Upper lobe of left lung (tissue), 6 donors: Measurements from ENCODE around the gene SUPT3H. TPM values are rescaled to one million over a fixed set of nuclear protein-coding genes. Genes with fewer than 3 reads are reported as not detected.

Experiments used
- ATAC-seq, 2 donors: fragments of 200-7000 bp; cut with Tn5 transposase; one replicate each; pipeline ENCODE4 v1.9.1; 2022; ENCODE audit warnings: mild to moderate bottlenecking in 2 of 2, moderate library complexity in 2 of 2; ENCODE audit not compliant: low FRiP score in 2 of 2
- DNase-seq, 2 donors: peaks; one replicate each; pipeline ENCODE4 v3.0.0-alpha.2; 2019 to 2020
- H3K27ac ChIP-seq, 4 donors: fragments of 200-600 bp; sonication (generic); one replicate each; pipeline ENCODE4 v1.5.1; 2016 to 2019
- H3K27me3 ChIP-seq, 4 donors: fragments of 200-600 bp; sonication (generic); one replicate each; pipeline ENCODE4 v1.5.1; 2017 to 2019
- H3K36me3 ChIP-seq, 4 donors: fragments of 200-600 bp; sonication (generic); one replicate each; pipeline ENCODE4 v1.5.1; 2016 to 2019
- H3K4me1 ChIP-seq, 4 donors: fragments of 200-600 bp; sonication (generic); one replicate each; pipeline ENCODE4 v1.5.1; 2018 to 2019
- H3K4me3 ChIP-seq, 4 donors: fragments of 200-600 bp; sonication (generic); one replicate each; pipeline ENCODE4 v1.5.1; 2017 to 2019; ENCODE audit warnings: mild to moderate bottlenecking in 2 of 4, moderate library complexity in 1 of 4
- H3K9me3 ChIP-seq, 4 donors: fragments of 200-600 bp; sonication (generic); one replicate each; pipeline ENCODE4 v1.5.1; 2018 to 2019
- CTCF ChIP-seq, 6 experiments: fragments of 450-650 bp in 4 of 6; fragments of 200-600 bp in 2 of 6; sonication (generic) in 2 of 6; IDR thresholded peaks; one replicate each; pipeline ENCODE4 v1.5.1; 2016 to 2019; ENCODE audit warnings: antibody characterized with exemption in 6 of 6
- EP300 ChIP-seq, 4 donors: sonication (generic); formaldehyde crosslinking; IDR thresholded peaks; one replicate each; pipeline ENCODE4 v1.5.1; 2017; ENCODE audit warnings: antibody characterized with exemption in 4 of 4, control low read depth in 2 of 4
- POLR2A ChIP-seq, 4 donors: fragments of 450-650 bp; IDR thresholded peaks; one replicate each; pipeline ENCODE4 v1.5.1; 2016 to 2017; ENCODE audit warnings: antibody characterized with exemption in 4 of 4, mild to moderate bottlenecking in 2 of 4
- POLR2AphosphoS5 ChIP-seq, 2 donors: sonication (generic); formaldehyde crosslinking; IDR thresholded peaks; one replicate each; pipeline ENCODE4 v1.5.1; 2017; ENCODE audit warnings: antibody characterized with exemption in 2 of 2
- WGBS, 2 donors: methylation state at CpG; one replicate each; pipeline ENCODE4 v1.1.5; 2017 to 2018; 5-methylcytosine and 5-hydroxymethylcytosine counted together
- total RNA-seq, 6 donors: library from RNA; depleted of rRNA in 4 of 6; stranded (reverse); fragments of >200 nt in 4 of 6; gene quantifications; one replicate each; pipeline versions ENCODE4 v1.1.0 to v1.2.1, GENCODE V29; 2016 to 2021
- donor health status: DM: no; HTN: no; CAD: no; lungs with moderate emphysema.
- donor health status: DM: no; HTN: yes; CAD: no; lungs with severe emphysema.

The SUPT3H gene
- total RNA-seq, 6 donors from 2014 or later = 6.4 to 45.1 (median 8.9) TPM

- TF ChIP-seq POLR2A (IDR thresholded peaks at IDR 0.05) = no peak
- TF ChIP-seq EP300 (IDR thresholded peaks at IDR 0.05) = no peak
- TF ChIP-seq POLR2AphosphoS5 (IDR thresholded peaks at IDR 0.05) = no peak
- TF ChIP-seq CTCF (IDR thresholded peaks at IDR 0.05) = no peak
- H3K4me1 ChIP-seq = no peaks in the 10 kb centered on the region
- WGBS, 2 donors = 100% methylated on average over 1 of the region's 1 CpG
Observed at GRCh38 chr6:45222380-45222779, 155.4 kb downstream of the SUPT3H start.

GRCh38 chr6:45215759-45216158 is 162.0 kb downstream of the SUPT3H start:
- no peaks in the 10 kb centered on the region for H3K36me3 ChIP-seq
- 100% methylated on average over 1 of the region's 1 CpG for WGBS, 2 donors
- TF ChIP-seq CTCF (IDR thresholded peaks at IDR 0.05) (no peak), POLR2AphosphoS5 (IDR thresholded peaks at IDR 0.05) (no peak), POLR2A (IDR thresholded peaks at IDR 0.05) (no peak), EP300 (IDR thresholded peaks at IDR 0.05) (no peak)
- ATAC-seq = no peak
- H3K4me3 ChIP-seq = no peak overlapping the region
- no peak overlapping the region for H3K27ac ChIP-seq
- DNase-seq = no peak
- no peaks in the 10 kb centered on the region for H3K4me1 ChIP-seq
- H3K27me3 ChIP-seq = no peaks in the 10 kb centered on the region
- H3K9me3 ChIP-seq = peaks cover 0 to 6% (median 1%) of the 10 kb centered on the region in 4 donors

More at GRCh38 chr6:45222380-45222779, 155.4 kb downstream of the SUPT3H start:
- H3K9me3 ChIP-seq = no peaks in the 10 kb centered on the region
- H3K27ac ChIP-seq = no peak overlapping the region
- DNase-seq (no peak), ATAC-seq (no peak)
- no peaks in the 10 kb centered on the region for H3K36me3 ChIP-seq
- no peaks in the 10 kb centered on the region for H3K27me3 ChIP-seq
- no peak overlapping the region for H3K4me3 ChIP-seq

- H3K4me3 ChIP-seq = no peak overlapping the region
- peaks cover 0 to 13% (median 1%) of the 10 kb centered on the region in 4 donors for H3K9me3 ChIP-seq
- TF ChIP-seq EP300 (IDR thresholded peaks at IDR 0.05) (no peak), POLR2A (IDR thresholded peaks at IDR 0.05) (no peak), POLR2AphosphoS5 (IDR thresholded peaks at IDR 0.05) (no peak), CTCF (IDR thresholded peaks at IDR 0.05) (no peak)
- ATAC-seq = no peak
- no peaks in the 10 kb centered on the region for H3K36me3 ChIP-seq
- H3K4me1 ChIP-seq = no peaks in the 10 kb centered on the region
- no peaks in the 10 kb centered on the region for H3K27me3 ChIP-seq
- H3K27ac ChIP-seq = no peak overlapping the region
- 57 to 63% methylated on average over 3 of the region's 3 CpGs for WGBS, 2 donors
- DNase-seq = no peak
Observed at GRCh38 chr6:45212976-45213375, 164.8 kb downstream of the SUPT3H start.

GRCh38 chr6:45209762-45210161 is 168.0 kb downstream of the SUPT3H start:
- Histone ChIP-seq H3K4me3 (no peak overlapping the region), H3K9me3 (peaks cover 0 to 10% (median 0%) of the 10 kb centered on the region in 4 donors), H3K27ac (no peak overlapping the region), H3K4me1 (no peaks in the 10 kb centered on the region), H3K36me3 (no peaks in the 10 kb centered on the region), H3K27me3 (no peaks in the 10 kb centered on the region)
- no peak for ATAC-seq
- 96% methylated on average over 2 of the region's 2 CpGs for WGBS, 2 donors
- TF ChIP-seq POLR2AphosphoS5 (IDR thresholded peaks at IDR 0.05) = no peak
- no peak for TF ChIP-seq POLR2A (IDR thresholded peaks at IDR 0.05)
- TF ChIP-seq EP300 (IDR thresholded peaks at IDR 0.05) = no peak
- no peak for DNase-seq

GRCh38 chr6:45206793-45207492 is 170.8 kb downstream of the SUPT3H start:
- no peak for DNase-seq
- H3K36me3 ChIP-seq = no peaks in the 10 kb centered on the region
- 43 to 62% methylated on average over 1 of the region's 1 CpG for WGBS, 2 donors
- H3K4me3 ChIP-seq = no peak overlapping the region
- no peak for TF ChIP-seq POLR2A (IDR thresholded peaks at IDR 0.05)
- no peak for TF ChIP-seq POLR2AphosphoS5 (IDR thresholded peaks at IDR 0.05)
- TF ChIP-seq CTCF (IDR thresholded peaks at IDR 0.05) = no peak
- TF ChIP-seq EP300 (IDR thresholded peaks at IDR 0.05) = no peak
- no peak overlapping the region for H3K27ac ChIP-seq
- no peaks in the 10 kb centered on the region for H3K4me1 ChIP-seq
- peaks cover 0 to 7% (median 0%) of the 10 kb centered on the region in 4 donors for H3K9me3 ChIP-seq
- ATAC-seq = no peak
- H3K27me3 ChIP-seq = no peaks in the 10 kb centered on the region
